ENCODE data around the gene PTPN7.

The PTPN7 gene

DNA sequence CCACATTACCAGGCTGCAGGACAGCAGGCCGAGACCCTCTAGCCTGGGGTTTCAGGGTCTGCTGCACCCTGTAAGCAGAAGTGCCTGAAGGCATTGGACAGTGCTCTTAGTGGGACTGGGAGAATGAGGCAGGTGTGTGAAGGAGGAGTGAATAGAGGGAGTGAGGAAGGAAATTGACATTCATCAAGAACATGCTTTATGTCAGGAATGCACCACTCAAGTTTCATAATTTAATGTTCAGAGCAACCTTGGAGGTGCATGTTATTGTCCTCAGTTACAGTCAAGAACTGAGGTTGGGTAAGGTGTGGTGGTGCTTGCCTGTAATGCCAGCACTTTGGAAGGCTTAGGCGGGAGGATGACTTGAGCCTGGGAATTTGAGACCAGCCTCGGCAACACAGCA lies 49.4 kb downstream of the PTPN7 start:
- DNase-seq, result no peak

DNA sequence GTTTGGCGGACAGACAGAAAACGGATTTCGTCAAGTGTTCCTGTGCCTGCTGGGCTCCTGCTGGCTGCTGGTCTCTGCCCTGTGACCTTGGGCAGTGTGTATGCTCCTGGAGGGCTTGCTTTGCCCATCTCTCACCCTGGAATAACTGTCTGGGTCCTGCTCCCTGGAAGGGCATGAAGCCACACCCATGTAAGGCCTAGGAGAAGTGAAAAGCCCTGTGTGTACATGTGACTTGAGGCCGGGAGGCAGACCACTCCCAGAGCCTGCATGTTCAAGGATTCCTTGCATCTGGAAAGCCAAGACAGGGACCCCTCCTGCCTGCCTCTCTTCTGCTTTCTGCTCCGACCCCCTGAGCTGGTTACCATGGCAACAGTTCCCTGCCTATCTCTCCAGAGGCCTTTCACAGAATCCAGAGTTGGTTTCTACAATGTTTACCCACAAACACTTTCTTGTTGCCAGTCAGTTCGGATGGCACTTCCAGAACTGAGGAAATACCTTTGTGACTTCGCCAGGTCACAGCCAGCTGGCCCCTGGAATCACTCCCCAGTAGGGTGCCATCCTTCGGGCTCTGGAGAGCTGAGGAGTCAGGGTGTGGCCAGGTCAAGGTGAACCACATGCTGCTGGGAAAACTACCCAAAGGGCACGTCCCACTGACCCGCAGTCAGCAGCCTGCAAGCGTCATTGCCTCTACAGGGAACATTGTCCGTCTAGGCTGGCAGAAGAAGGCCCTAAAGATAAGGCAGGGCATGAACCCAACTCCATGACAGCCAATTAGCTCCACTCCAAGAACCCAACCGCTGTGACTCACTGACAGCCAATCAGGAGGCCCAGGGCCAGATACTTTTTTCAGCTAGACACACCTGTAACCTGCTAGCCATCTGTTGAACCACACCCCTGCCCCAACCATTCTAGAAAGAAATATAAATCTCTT lies 52.3 kb downstream of the PTPN7 start:
- no peak for DNase-seq

DNA sequence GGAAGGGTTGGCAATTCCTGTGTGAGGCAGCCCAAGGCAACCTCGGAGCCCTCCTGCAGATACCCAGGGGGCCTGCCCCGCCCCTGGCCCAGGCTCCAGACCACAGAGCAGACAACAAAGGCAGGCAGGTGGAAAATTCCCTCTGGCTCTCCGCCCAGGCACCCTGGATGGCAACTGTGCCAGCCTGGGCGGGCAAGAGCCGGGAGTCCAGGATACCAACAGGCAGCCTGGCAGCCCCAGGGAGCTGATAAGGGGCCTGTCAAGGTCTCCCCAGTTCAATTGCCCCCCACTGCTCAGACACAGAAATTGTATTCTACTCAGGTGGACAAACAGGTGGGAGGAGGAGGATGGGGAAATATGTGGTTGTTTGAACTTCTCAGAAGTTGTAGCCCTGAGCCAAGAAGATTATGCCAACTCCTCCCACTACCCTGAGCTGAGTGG lies 53.1 kb downstream of the PTPN7 start:
- no peak for DNase-seq

DNA sequence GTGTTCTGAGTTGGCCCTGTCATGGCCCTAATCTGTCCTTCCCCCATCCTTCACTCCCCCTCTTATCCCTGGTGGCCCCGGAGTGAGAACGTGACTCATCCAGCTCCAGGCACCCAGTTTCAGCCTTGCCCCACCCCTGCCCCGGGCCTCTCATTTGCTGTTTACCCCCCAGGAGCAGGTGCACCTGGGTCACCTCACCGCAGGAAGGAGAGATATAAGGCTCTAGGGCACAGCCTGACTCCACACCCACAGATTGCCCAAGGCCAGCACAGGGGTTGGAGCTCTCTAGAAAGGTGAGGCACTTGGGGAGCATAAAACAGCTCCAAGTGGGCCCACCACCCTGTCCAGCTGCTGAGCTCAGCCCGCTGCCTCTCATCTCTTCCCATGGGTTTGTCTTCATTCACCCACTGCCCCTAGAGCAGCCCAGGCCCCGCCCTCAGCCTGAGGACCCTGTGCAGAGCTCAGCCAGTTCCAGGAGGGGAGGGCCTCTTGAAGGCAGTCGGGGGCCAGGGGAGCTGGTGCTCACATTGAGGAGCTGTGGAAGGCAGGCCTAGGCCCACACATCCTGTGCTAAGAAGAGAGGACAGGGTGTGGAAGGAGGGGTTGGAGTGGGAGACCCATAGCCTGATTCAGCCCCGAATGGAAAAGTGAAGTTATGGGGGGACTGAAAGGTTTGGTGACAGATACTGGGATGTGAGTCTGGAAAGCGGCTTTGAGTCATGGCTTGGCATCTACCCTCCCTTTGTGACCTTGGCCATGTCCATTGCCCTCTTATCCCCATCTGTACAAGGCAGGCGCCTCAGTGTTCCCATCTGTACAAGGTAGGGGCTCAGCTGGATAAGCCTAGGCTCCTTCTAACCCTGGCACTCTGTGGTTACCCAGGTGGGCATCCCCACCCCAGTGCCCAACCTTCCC lies 53.8 kb downstream of the PTPN7 start:
- DNase-seq, result no peak

DNA sequence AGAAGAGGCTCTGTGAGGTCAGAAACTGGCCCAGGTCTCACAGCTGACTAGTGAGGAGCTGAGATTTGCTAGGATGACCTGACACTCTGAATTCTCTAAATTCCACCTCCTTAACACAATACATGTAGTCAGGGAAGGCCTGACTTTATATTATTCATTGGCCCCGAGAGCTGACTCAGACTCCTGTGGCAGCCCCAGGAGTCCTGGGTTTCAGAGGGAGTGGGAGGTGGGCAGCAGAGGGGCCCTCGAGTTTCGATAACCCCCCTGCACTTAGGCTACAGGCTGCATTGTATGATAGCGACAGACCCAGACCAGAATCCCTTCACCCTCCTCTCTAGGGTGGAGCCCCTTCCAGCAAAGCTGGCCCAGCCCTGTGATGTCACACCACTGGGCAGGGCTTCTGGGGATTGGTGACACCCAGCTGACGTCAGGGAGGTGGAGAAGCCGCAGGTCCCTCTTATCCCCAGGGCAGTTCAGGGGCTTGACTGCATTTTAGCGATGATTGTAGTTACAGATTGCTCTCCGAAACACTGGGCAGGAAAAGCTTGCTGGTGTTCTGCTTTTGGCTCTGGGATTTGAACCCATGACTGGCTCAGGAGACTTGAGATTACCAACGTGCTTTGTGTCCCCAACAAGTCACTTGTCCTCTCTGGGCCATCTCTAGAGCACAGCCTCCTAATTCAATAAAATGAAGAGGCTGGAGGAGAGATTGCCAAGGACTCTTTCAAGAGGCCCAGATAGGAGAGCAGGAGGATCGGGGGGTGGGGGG lies 54.6 kb downstream of the PTPN7 start:
- DNase-seq, result no peak

DNA sequence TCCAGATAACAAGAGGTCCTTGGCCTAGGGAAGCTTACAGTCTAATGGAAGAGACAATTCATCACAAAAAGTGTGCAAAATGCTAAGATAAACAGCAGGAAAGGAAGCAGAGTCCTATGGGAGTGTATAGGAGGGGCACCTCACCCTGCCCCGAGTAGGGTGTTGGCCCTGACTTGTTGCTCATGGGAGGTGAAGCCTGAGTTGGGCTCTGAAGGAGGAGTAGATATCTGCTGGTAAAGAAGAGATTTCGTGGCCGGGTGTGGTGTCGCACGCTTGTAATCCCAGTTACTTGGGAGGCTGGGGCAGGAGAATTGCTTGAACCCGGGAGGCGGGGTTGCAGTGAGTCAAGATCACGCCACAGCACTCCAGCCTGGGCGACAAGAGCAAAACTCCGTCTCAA lies 56.3 kb downstream of the PTPN7 start:
- no peak for DNase-seq

DNA sequence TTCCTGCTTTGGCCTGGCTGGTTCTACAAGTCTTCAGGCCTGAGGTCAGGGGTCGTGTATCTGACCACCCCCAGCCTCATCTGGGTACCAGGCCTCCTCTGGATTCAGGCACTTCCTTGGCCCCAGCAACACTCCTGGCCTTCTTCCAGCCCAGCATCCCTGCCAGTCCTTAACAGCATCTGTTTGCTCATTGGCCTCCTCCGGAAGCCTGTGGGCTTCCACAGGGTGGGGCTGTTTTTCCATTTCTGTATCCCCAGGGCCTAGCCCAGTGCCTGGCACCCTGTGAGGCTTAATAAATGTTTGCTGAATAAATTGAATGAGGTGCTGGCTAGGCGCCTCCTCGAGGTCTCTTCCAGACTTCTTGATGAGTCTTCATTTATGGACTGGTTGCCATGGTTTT lies 59.2 kb downstream of the PTPN7 start:
- peak in 8 of 56 donors; percentile 6 to 49 (median 22) for DNase-seq

All from nucleus accumbens (tissue), 56 donors.